ENCODE data around the gene MROH8.

Gene MROH8

GRCh38 chr20:37218976-37219375 lies 39.6 kb upstream of the MROH8 start:
- TF ChIP-seq POLR2A (IDR thresholded peaks at IDR 0.05; ENCODE audit: low read depth, low read length) (no peak), TAF1 (IDR thresholded peaks at IDR 0.05; ENCODE audit: low read depth, low read length) (no peak), POU2F2 (IDR thresholded peaks at IDR 0.05; ENCODE audit: low read depth, low read length) (no peak), POLR2AphosphoS5 (IDR thresholded peaks at IDR 0.05; ENCODE audit: low read depth, low read length) (no peak), SPI1 (IDR thresholded peaks at IDR 0.05; ENCODE audit: low read depth, low read length) (no peak), PAX5 (IDR thresholded peaks at IDR 0.05; ENCODE audit: insufficient read depth, low read length, severe bottlenecking) (no peak)
- DNase-seq (ENCODE audit: insufficient read length, low spot score) (no peak), FAIRE-seq (no peak)

- DNase-seq (ENCODE audit: insufficient read length, low spot score) (no peak), FAIRE-seq (no peak)
- TF ChIP-seq POLR2A (IDR thresholded peaks at IDR 0.05; ENCODE audit: low read depth, low read length) (no peak), TAF1 (IDR thresholded peaks at IDR 0.05; ENCODE audit: low read depth, low read length) (no peak), POU2F2 (IDR thresholded peaks at IDR 0.05; ENCODE audit: low read depth, low read length) (no peak), SPI1 (IDR thresholded peaks at IDR 0.05; ENCODE audit: low read depth, low read length) (no peak), PAX5 (IDR thresholded peaks at IDR 0.05; ENCODE audit: insufficient read depth, low read length, severe bottlenecking) (no peak), POLR2AphosphoS5 (IDR thresholded peaks at IDR 0.05; ENCODE audit: low read depth, low read length) (no peak)
These were observed 39.1 kb upstream of the MROH8 start for GRCh38 chr20:37218441-37218840.

- DNase-seq (ENCODE audit: insufficient read length, low spot score): no peak
- FAIRE-seq: no peak
- TF ChIP-seq SPI1 (IDR thresholded peaks at IDR 0.05; ENCODE audit: low read depth, low read length) (no peak), POLR2A (IDR thresholded peaks at IDR 0.05; ENCODE audit: low read depth, low read length) (no peak), PAX5 (IDR thresholded peaks at IDR 0.05; ENCODE audit: insufficient read depth, low read length, severe bottlenecking) (no peak), TAF1 (IDR thresholded peaks at IDR 0.05; ENCODE audit: low read depth, low read length) (no peak), POU2F2 (IDR thresholded peaks at IDR 0.05; ENCODE audit: low read depth, low read length) (no peak), POLR2AphosphoS5 (IDR thresholded peaks at IDR 0.05; ENCODE audit: low read depth, low read length) (no peak)
These were observed 30.4 kb upstream of the MROH8 start for GRCh38 chr20:37209661-37210314.

- no peak for TF ChIP-seq PAX5 (IDR thresholded peaks at IDR 0.05; ENCODE audit: insufficient read depth, low read length, severe bottlenecking)
- TF ChIP-seq SPI1 (IDR thresholded peaks at IDR 0.05; ENCODE audit: low read depth, low read length): no peak
- TF ChIP-seq POLR2AphosphoS5 (IDR thresholded peaks at IDR 0.05; ENCODE audit: low read depth, low read length): no peak
- TF ChIP-seq POLR2A (IDR thresholded peaks at IDR 0.05; ENCODE audit: low read depth, low read length): no peak
- TF ChIP-seq TAF1 (IDR thresholded peaks at IDR 0.05; ENCODE audit: low read depth, low read length): no peak
- TF ChIP-seq POU2F2 (IDR thresholded peaks at IDR 0.05; ENCODE audit: low read depth, low read length): no peak
- FAIRE-seq (no peak), DNase-seq (ENCODE audit: insufficient read length, low spot score) (no peak)
These were observed 29.8 kb upstream of the MROH8 start for GRCh38 chr20:37209193-37209592.

- no peak for DNase-seq (ENCODE audit: insufficient read length, low spot score)
- no peak for FAIRE-seq
- TF ChIP-seq SPI1 (IDR thresholded peaks at IDR 0.05; ENCODE audit: low read depth, low read length): no peak
These were observed 27.8 kb upstream of the MROH8 start for GRCh38 chr20:37207171-37207570.

- DNase-seq (ENCODE audit: insufficient read length, low spot score) (no peak), FAIRE-seq (no peak)
- no peak for TF ChIP-seq POLR2A (IDR thresholded peaks at IDR 0.05; ENCODE audit: low read depth, low read length)
- TF ChIP-seq TAF1 (IDR thresholded peaks at IDR 0.05; ENCODE audit: low read depth, low read length): no peak
- TF ChIP-seq POU2F2 (IDR thresholded peaks at IDR 0.05; ENCODE audit: low read depth, low read length): no peak
- no peak for TF ChIP-seq POLR2AphosphoS5 (IDR thresholded peaks at IDR 0.05; ENCODE audit: low read depth, low read length)
- no peak for TF ChIP-seq PAX5 (IDR thresholded peaks at IDR 0.05; ENCODE audit: insufficient read depth, low read length, severe bottlenecking)
- TF ChIP-seq SPI1 (IDR thresholded peaks at IDR 0.05; ENCODE audit: low read depth, low read length): no peak
These were observed 26.4 kb upstream of the MROH8 start for GRCh38 chr20:37205794-37206193.

- DNase-seq (ENCODE audit: insufficient read length, low spot score) (no peak), FAIRE-seq (no peak)
- no peak for TF ChIP-seq POLR2A (IDR thresholded peaks at IDR 0.05; ENCODE audit: low read depth, low read length)
These were observed 25.8 kb upstream of the MROH8 start for GRCh38 chr20:37205130-37205529.

GRCh38 chr20:37204056-37204455 lies 24.7 kb upstream of the MROH8 start:
- DNase-seq (ENCODE audit: insufficient read length, low spot score) (no peak), FAIRE-seq (no peak)
- no peak for TF ChIP-seq PAX5 (IDR thresholded peaks at IDR 0.05; ENCODE audit: insufficient read depth, low read length, severe bottlenecking)
- no peak for TF ChIP-seq POLR2A (IDR thresholded peaks at IDR 0.05; ENCODE audit: low read depth, low read length)
- TF ChIP-seq POU2F2 (IDR thresholded peaks at IDR 0.05; ENCODE audit: low read depth, low read length): no peak
- TF ChIP-seq SPI1 (IDR thresholded peaks at IDR 0.05; ENCODE audit: low read depth, low read length): no peak
- no peak for TF ChIP-seq POLR2AphosphoS5 (IDR thresholded peaks at IDR 0.05; ENCODE audit: low read depth, low read length)
- TF ChIP-seq TAF1 (IDR thresholded peaks at IDR 0.05; ENCODE audit: low read depth, low read length): no peak

- FAIRE-seq: no peak
- no peak for TF ChIP-seq POU2F2 (IDR thresholded peaks at IDR 0.05; ENCODE audit: low read depth, low read length)
- no peak for TF ChIP-seq SPI1 (IDR thresholded peaks at IDR 0.05; ENCODE audit: low read depth, low read length)
- TF ChIP-seq POLR2AphosphoS5 (IDR thresholded peaks at IDR 0.05; ENCODE audit: low read depth, low read length): no peak
- no peak for DNase-seq (ENCODE audit: insufficient read length, low spot score)
These were observed 23.1 kb upstream of the MROH8 start for GRCh38 chr20:37202267-37202943.

GRCh38 chr20:37201827-37202162 lies 22.4 kb upstream of the MROH8 start:
- DNase-seq (ENCODE audit: insufficient read length, low spot score) (no peak), FAIRE-seq (no peak)
- TF ChIP-seq SPI1 (IDR thresholded peaks at IDR 0.05; ENCODE audit: low read depth, low read length) (no peak), POLR2A (IDR thresholded peaks at IDR 0.05; ENCODE audit: low read depth, low read length) (no peak), TAF1 (IDR thresholded peaks at IDR 0.05; ENCODE audit: low read depth, low read length) (no peak), POU2F2 (IDR thresholded peaks at IDR 0.05; ENCODE audit: low read depth, low read length) (no peak), PAX5 (IDR thresholded peaks at IDR 0.05; ENCODE audit: insufficient read depth, low read length, severe bottlenecking) (no peak), POLR2AphosphoS5 (IDR thresholded peaks at IDR 0.05; ENCODE audit: low read depth, low read length) (no peak)

All from GM12891 (cell line).